ENCODE results near the gene DTX3. TPM values are rescaled to one million over a fixed set of nuclear protein-coding genes. Genes with fewer than 3 reads are reported as not detected.
A peak's percentile ranks its signal among the peaks of the same experiment; 100 is the strongest.

DTX3 gene
- total and polyA plus RNA-seq, 2 of the 13 experiments (the other 11 are each of a cell fraction or from before 2014, with no cell fraction given) = 9.0 to 27.2 TPM

DNA sequence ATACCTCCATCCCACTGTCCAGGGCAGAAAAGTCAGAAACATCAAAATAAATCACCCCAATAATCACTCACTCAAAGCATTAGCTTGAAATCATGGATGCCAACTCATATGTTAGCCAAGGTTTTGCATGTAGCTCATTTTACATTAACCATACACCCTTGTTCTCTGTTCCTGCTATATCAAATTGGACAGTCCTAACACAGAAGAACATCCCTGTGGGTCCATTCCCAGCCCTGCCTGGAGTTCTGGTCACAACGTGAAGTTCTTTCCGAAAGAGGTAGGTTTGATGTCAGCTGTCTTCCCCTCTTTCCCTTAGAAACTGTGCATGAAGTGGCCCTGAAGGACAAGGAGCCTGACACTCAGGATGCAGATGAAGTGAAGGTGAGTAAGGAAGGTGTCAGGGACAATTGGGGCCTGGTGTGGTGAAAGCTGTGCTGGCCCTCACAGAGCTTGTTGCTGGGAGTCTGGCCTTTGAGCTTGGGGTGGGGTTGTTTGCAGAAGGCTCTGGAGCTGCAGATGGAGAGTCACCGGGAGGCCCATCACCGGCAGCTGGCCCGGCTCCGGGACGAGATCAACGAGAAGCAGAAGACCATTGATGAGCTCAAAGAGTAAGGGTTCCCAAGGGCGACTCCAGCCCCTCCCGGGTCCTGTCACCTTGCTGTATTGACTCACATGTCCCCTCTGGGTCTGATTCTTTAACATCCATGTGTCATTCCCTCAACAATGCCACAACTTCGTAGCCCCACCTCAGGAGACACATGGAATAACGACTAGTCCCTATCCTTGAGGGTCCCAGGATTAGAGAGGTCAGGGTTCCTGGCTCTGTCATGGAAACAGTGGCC is 28.6 kb upstream of the DTX3 start (continued):
- TF ChIP-seq, protein P1, sequence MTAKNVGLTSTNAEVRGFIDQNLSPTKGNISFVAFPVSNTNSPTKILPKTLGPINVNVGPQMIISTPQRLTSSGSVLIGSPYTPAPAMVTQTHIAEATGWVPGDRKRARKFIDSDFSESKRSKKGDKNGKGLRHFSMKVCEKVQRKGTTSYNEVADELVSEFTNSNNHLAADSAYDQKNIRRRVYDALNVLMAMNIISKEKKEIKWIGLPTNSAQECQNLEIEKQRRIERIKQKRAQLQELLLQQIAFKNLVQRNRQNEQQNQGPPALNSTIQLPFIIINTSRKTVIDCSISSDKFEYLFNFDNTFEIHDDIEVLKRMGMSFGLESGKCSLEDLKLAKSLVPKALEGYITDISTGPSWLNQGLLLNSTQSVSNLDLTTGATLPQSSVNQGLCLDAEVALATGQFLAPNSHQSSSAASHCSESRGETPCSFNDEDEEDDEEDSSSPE (CRISPR knock-in tag; IDR thresholded peaks at IDR 0.05) = peak; percentile 41; the same call in 1 of the 2 replicates
- TF ChIP-seq ZNF232 (CRISPR knock-in tag; IDR thresholded peaks at IDR 0.05; ENCODE audit: borderline replicate concordance) (peak; percentile 75; the same call in 1 of the 2 replicates), ZNF547 (CRISPR knock-in tag; IDR thresholded peaks at IDR 0.05) (0 out of 2 replicates have a peak, but pooled peaks have one; percentile 21), ATF1 (CRISPR knock-in tag; IDR thresholded peaks at IDR 0.05) (no peak), FOXM1 (CRISPR knock-in tag; IDR thresholded peaks at IDR 0.05) (no peak), MAZ (IDR thresholded peaks at IDR 0.05; ENCODE audit: borderline replicate concordance, low read depth, low read length) (peak; percentile 59; the same call in 1 of the 2 replicates), MAZ (CRISPR knock-in tag; IDR thresholded peaks at IDR 0.05; ENCODE audit: low read depth) (peak; percentile 75), ZBTB7B (CRISPR knock-in tag; IDR thresholded peaks at IDR 0.05) (peak; percentile 78), ASH2L (IDR thresholded peaks at IDR 0.05; ENCODE audit: insufficient read length, low read depth, low read length) (peak; percentile 15), SP2 (CRISPR knock-in tag; IDR thresholded peaks at IDR 0.05) (no peak), REPIN1 (CRISPR knock-in tag; IDR thresholded peaks at IDR 0.05; ENCODE audit: borderline replicate concordance, low read depth) (peak; percentile 66; the same call in 1 of the 2 replicates), SMAD3 (CRISPR knock-in tag; IDR thresholded peaks at IDR 0.05) (0 out of 2 replicates have a peak, but pooled peaks have one; percentile 31), HDAC6 (IDR thresholded peaks at IDR 0.05; ENCODE audit: low read depth, low read length) (no peak), U2AF1 (optimal IDR thresholded peaks at IDR 0.05; ENCODE audit: low read depth, low read length) (no peak), SNAI1 (CRISPR knock-in tag; IDR thresholded peaks at IDR 0.05; ENCODE audit: borderline replicate concordance) (no peak), ZNF782 (CRISPR knock-in tag; IDR thresholded peaks at IDR 0.05; ENCODE audit: borderline replicate concordance) (no peak), MZF1 (CRISPR knock-in tag; IDR thresholded peaks at IDR 0.05; ENCODE audit: borderline replicate concordance) (no peak), RFX5 (IDR thresholded peaks at IDR 0.05; ENCODE audit: low read depth, low read length) (no peak), ZNF841 (CRISPR knock-in tag; IDR thresholded peaks at IDR 0.05; ENCODE audit: borderline replicate concordance) (no peak)
- TF ChIP-seq, protein P2, sequence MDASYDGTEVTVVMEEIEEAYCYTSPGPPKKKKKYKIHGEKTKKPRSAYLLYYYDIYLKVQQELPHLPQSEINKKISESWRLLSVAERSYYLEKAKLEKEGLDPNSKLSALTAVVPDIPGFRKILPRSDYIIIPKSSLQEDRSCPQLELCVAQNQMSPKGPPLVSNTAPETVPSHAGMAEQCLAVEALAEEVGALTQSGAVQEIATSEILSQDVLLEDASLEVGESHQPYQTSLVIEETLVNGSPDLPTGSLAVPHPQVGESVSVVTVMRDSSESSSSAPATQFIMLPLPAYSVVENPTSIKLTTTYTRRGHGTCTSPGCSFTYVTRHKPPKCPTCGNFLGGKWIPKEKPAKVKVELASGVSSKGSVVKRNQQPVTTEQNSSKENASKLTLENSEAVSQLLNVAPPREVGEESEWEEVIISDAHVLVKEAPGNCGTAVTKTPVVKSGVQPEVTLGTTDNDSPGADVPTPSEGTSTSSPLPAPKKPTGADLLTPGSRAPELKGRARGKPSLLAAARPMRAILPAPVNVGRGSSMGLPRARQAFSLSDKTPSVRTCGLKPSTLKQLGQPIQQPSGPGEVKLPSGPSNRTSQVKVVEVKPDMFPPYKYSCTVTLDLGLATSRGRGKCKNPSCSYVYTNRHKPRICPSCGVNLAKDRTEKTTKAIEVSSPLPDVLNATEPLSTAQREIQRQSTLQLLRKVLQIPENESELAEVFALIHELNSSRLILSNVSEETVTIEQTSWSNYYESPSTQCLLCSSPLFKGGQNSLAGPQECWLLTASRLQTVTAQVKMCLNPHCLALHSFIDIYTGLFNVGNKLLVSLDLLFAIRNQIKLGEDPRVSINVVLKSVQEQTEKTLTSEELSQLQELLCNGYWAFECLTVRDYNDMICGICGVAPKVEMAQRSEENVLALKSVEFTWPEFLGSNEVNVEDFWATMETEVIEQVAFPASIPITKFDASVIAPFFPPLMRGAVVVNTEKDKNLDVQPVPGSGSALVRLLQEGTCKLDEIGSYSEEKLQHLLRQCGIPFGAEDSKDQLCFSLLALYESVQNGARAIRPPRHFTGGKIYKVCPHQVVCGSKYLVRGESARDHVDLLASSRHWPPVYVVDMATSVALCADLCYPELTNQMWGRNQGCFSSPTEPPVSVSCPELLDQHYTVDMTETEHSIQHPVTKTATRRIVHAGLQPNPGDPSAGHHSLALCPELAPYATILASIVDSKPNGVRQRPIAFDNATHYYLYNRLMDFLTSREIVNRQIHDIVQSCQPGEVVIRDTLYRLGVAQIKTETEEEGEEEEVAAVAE (CRISPR knock-in tag; IDR thresholded peaks at IDR 0.05; ENCODE audit: borderline replicate concordance) = no peak
- TF ChIP-seq, protein P3, sequence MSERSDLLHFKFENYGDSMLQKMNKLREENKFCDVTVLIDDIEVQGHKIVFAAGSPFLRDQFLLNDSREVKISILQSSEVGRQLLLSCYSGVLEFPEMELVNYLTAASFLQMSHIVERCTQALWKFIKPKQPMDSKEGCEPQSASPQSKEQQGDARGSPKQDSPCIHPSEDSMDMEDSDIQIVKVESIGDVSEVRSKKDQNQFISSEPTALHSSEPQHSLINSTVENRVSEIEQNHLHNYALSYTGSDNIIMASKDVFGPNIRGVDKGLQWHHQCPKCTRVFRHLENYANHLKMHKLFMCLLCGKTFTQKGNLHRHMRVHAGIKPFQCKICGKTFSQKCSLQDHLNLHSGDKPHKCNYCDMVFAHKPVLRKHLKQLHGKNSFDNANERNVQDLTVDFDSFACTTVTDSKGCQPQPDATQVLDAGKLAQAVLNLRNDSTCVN (CRISPR knock-in tag; IDR thresholded peaks at IDR 0.05; ENCODE audit: borderline replicate concordance) = peak; percentile 83; the same call in 1 of the 2 replicates
- TF ChIP-seq, protein P4, sequence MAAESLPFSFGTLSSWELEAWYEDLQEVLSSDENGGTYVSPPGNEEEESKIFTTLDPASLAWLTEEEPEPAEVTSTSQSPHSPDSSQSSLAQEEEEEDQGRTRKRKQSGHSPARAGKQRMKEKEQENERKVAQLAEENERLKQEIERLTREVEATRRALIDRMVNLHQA (CRISPR knock-in tag; IDR thresholded peaks at IDR 0.05) = no peak

All from HepG2 (cell line).